ENCODE data around the gene MYL7.

MYL7 gene

GRCh38 chr7:44111761-44112160 is 29.4 kb downstream of the MYL7 start:
- TF ChIP-seq CTCF (IDR thresholded peaks at IDR 0.05; ENCODE audit: extremely low read depth, missing control alignments), result no peak
- no peak for DNase-seq (ENCODE audit: low spot score)

- DNase-seq (ENCODE audit: low spot score), result no peak
- no peak for TF ChIP-seq CTCF (IDR thresholded peaks at IDR 0.05; ENCODE audit: extremely low read depth, missing control alignments)
These were observed 30.2 kb downstream of the MYL7 start for GRCh38 chr7:44110719-44111635.

DNA sequence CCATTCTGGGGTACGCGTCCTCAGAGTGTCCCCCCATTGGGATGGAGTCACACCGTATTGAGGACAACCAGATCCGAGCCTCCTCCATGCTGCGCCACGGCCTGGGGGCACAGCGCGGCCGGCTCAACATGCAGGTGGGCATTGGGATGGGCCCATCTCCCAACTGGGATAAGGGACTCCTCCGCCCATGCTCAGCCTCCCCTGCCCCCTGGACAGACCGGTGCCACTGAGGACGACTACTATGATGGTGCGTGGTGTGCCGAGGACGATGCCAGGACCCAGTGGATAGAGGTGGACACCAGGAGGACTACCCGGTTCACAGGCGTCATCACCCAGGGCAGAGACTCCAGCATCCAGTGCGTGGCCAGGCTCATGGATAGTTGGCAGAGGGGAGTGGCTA is 31.1 kb downstream of the MYL7 start:
- TF ChIP-seq CTCF (IDR thresholded peaks at IDR 0.05; ENCODE audit: extremely low read depth, missing control alignments), result no peak
- DNase-seq (ENCODE audit: low spot score), result no peak

DNA sequence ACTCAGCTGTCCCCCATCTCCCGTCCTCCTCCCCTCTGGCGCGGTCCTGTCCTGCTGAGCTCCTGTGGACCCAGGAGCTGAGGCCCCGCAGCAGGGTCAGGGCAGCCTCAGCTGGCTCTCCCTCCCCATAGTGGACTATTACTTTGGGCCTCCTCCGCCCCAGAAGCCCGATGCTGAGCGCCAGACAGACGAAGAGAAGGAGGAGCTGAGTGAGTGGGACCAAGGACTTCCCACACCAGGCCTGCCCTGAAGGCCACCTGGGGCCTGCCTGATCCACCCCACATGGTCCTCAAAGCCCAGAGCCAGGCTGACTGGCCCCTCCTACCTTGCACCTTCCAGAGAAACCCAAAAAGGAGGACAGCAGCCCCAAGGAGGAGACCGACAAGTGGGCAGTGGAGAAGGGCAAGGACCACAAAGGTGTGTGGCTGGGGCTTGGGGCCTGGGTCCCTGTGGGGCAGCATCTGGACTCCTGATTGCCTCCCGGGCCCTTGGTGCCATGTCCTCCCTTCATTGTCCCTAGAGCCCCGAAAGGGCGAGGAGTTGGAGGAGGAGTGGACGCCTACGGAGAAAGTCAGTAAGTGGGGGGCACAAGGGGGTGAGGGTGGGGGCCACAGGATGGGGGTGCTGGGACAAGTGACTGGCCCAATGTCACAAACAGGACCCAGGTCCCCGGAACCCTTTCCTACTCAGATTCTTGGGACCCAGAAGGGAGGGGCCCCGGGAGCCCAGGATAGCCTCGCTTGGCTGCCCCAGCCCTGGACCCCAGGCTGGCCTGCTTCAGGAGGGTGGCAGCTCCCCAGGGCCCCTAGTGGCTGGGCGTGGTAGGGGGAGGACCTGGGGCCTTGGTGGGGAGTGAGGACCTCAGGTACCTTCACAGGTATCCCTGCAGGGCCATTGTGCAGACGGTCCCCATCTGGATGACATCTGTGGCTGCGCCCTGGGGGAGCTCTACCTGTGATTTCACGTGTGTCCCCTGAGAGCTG is 32.1 kb downstream of the MYL7 start:
- DNase-seq (ENCODE audit: low spot score), result no peak
- TF ChIP-seq CTCF (IDR thresholded peaks at IDR 0.05; ENCODE audit: extremely low read depth, missing control alignments), result no peak

DNA sequence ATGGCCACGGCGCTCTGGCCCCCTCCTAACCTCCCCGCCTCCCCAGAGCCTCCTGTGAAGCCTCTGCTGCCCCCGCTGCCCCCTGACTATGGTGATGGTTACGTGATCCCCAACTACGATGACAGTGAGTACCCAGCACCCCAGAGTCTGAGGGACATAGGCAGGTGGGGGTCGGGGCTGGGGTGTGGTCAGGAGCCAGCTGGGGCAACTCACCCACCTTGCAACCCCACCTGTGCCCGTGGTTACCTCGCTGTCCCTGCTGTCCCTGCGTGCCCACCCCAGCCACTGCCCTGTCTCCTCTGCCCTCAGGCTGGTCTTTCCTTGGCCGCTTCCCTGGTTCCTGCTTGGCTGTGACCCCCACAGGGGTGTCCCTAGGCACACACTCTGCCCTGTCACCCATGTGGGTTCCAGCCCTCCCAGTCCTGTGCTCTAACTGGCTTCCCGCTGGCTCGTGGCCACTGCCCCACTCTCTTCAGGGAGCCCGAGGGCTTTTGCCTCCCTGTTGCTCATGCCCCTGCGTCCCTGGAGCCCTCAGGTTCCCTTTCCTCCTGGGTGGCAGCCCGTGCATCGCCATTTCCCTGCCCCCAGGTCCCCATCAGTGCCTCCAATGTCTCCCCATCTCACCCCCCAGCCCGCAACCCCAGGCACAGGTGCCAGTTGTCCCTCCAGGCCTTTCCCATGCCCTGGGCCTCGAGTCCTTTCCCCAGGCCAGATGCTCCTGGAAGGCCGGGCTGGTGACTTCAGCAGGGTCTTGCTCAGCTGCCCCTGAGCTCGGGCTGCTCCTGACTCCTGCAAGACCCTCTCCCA is 33.0 kb downstream of the MYL7 start:
- no peak for DNase-seq (ENCODE audit: low spot score)
- TF ChIP-seq CTCF (IDR thresholded peaks at IDR 0.05; ENCODE audit: extremely low read depth, missing control alignments), result no peak

DNA sequence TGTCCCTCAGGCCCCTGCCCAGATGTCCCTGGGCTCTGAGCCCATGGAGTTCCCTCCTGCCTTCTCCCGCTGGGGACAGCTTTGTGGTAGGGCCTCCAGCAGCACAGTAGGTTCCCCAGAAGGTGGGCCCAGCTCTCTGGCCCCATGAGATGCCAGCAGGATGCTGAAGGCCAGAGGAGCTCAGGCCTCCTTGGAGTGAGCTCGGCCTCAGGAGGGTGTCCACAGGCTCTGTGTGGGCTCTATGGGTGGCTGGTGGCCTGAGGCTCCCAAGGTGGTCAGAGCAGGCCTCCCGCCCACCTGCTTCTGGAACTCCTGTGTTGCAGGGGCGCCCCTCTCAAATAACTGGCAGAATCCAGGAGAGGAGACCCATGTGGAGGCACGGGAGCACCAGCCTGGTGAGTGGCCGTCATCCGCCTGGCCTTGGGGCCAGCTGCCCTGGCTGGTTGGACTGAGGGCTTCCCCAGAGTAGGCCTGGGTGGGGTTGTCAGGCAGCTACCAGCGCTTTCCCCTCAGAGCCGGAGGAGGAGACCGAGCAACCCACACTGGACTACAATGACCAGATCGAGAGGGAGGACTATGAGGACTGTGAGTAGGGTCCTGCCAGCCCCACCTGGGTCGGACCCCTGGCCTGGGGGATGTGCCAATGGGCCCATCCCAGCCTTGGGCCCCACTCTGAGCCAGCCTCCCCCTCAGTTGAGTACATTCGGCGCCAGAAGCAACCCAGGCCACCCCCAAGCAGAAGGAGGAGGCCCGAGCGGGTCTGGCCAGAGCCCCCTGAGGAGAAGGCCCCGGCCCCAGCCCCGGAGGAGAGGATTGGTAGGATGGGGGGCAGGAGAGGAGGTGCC is 33.8 kb downstream of the MYL7 start:
- no peak for TF ChIP-seq CTCF (IDR thresholded peaks at IDR 0.05; ENCODE audit: extremely low read depth, missing control alignments)
- no peak for DNase-seq (ENCODE audit: low spot score)

Data from GM20000 (cell line).